ENCODE measurements around the gene HEATR3.
A peak's percentile ranks its signal among the peaks of the same experiment; 100 is the strongest.

Gene HEATR3, protein sequence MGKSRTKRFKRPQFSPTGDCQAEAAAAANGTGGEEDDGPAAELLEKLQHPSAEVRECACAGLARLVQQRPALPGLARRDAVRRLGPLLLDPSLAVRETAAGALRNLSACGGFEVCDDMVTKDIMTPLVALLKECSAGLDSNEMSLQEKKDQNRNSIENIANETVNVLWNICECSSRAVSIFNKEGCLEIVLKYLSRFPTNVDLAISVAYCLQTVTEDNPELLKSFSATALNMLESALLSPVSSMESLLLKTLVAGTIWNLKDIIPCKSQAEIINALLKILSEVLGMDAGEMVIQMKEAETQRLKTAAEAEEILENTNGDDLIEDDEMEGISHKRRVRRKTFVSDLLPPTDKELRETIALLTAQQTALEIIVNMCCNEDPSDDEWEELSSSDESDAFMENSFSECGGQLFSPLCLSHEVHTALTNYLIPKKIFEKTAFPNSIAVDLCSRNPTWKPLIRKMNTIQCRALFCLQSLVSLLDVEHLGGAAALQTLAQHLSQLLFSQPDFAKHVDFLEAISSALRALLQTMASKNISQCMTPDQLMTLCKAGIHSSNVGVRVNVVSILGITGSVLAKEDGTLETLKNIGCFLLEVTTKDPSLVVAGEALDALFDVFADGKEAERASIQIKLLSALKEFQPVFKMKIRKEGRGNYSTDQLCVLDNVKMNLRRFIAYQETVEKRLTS

GRCh38 chr16:50065624-50066481 lies at the start of gene HEATR3:
Gene HEATR3 (plus strand): TSS chr16:50065970. CDS start chr16:50066132, 162 bp downstream.
- DNase-seq = peak; percentile 83

DNA sequence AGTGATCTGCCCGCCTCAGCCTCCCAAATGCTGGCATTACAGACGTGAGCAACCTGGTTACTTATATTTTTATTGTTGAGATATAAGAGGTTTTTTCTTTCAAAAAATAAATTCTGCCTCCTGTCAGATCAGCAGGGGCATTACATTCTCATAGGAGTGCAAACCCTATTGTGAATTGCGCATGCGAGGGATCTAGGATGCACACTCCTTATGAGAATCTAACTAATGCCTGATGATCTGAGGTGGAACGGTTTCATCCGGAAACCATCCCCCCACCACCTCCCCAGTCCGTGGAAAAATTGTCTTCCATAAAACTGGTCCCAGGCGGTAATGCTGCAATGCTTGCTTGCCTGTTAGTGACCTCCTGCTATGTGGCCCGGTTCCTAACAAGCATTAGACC lies 48.2 kb upstream of the HEATR3 start:
- no peak for DNase-seq

- DNase-seq = no peak
These were observed 44.2 kb upstream of the HEATR3 start for GRCh38 chr16:50021544-50021943.

GRCh38 chr16:50023641-50024040 lies 42.1 kb upstream of the HEATR3 start:
- DNase-seq = no peak

GRCh38 chr16:50024207-50024606 lies 41.6 kb upstream of the HEATR3 start:
- no peak for DNase-seq

- DNase-seq = peak; percentile 96
These were observed 40.9 kb upstream of the HEATR3 start, which contains the start of gene CNEP1R1 for GRCh38 chr16:50024684-50025536. Gene CNEP1R1 (plus strand): TSS chr16:50025225. CDS start chr16:50025316, 91 bp downstream.

GRCh38 chr16:50025537-50025931 lies 40.2 kb upstream of the HEATR3 start:
- DNase-seq = no peak

- DNase-seq = no peak
These were observed 37.9 kb upstream of the HEATR3 start for GRCh38 chr16:50027829-50028228.

- DNase-seq = no peak
These were observed 30.2 kb upstream of the HEATR3 start for GRCh38 chr16:50035468-50035992.

DNA sequence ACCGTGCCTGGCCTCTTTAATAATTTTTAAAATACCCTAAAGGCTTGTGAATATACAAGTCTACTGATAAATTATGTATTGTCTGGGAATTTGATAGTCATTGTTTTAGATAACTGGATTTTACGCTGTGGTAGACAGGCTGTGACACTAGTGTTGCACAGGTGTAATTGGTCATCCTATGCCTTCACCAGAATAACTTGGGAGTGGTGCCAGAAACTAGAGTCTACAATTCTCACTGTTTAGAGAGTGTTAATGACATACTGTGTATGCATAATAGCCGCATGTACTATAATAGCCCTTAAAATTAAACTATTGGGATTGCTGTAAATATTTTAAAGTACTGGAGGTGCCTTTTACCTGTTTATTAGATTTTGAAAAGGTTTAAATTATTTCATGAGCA lies 29.3 kb upstream of the HEATR3 start:
- no peak for DNase-seq

GRCh38 chr16:50037662-50038220 lies 28.0 kb upstream of the HEATR3 start:
- no peak for DNase-seq

GRCh38 chr16:50038286-50038685 lies 27.5 kb upstream of the HEATR3 start:
- DNase-seq = no peak

- no peak for DNase-seq
These were observed 26.8 kb upstream of the HEATR3 start for GRCh38 chr16:50038756-50039529.

- no peak for DNase-seq
These were observed 25.8 kb upstream of the HEATR3 start for GRCh38 chr16:50040018-50040417.

DNA sequence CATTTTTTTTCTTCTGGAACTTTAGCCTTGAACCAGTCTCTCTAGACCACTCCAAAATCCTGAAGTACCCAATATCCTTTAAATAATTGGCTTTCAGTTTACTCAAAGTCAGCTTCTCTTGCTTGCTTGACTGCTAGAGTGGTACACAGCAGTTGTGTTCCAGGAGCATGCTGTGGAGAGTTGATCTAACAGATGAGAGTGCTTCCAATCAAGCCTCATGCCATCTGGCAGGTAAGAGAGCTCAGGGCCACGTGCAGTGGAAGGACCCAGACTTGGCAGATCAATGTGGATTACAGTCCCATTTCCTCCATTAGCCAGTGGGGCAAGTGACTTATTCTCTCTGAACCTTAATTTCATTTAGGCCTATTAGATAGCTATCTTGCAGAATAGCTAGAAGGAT lies 25.1 kb upstream of the HEATR3 start:
- DNase-seq = no peak

- no peak for DNase-seq
These were observed 22.4 kb upstream of the HEATR3 start for GRCh38 chr16:50043358-50043757.

DNA sequence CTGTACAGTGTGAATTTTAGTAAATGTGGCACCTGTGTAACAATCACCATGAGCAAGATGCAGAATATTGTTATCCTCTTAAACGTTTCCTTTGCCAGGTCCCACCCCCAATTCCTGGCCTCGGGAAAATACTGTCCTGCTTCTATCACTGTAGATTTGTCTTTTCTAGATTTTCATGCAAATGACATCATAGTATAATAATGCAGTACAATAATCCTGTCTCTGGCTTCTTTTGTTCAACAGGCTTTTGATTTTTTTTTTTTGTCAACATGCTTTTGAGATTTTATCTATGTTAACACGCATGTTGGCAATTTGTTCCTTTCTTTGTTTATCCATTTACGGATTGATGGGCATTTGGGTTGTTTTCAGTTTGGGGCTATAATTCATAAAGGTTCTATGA lies 20.4 kb upstream of the HEATR3 start:
- DNase-seq = no peak

DNA sequence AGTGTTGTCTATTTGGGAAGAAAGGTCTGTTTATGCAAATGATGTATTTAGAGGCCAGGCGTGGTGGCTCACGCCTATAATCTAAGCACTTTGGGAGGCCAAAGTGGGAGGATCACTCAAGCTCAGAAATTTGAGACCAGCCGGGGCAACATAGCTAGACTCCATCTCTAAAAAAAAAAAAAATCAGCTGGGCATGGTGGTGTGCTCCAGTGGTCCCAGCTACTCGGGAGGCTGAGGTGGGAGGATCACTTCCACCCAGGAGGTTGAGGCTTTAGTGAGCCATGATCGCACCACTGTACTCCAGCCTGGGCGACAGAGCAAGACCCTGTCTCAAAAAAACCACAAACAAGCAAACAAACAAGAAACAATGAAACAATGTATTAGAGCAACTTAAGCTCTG lies 18.9 kb upstream of the HEATR3 start:
- DNase-seq = no peak

GRCh38 chr16:50047864-50048263 lies 17.9 kb upstream of the HEATR3 start:
- no peak for DNase-seq

DNA sequence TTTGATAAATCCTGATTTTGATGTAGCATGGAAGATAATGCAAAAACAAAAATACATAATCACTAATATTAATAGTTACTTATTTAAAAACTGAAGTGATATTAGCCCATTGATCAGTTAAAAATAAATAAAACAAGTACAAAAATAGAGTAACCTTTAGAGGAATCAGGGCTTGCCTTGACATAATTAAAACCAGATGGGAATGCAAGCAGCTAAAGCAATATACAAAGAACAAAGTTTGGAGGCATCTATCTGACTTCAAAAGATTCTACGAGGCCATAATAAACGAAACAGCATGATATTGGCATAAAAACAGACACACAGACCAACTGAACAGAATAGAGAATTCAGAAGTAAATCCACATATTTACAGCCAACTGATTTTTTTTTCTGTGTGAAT lies 15.0 kb upstream of the HEATR3 start:
- DNase-seq = no peak

DNA sequence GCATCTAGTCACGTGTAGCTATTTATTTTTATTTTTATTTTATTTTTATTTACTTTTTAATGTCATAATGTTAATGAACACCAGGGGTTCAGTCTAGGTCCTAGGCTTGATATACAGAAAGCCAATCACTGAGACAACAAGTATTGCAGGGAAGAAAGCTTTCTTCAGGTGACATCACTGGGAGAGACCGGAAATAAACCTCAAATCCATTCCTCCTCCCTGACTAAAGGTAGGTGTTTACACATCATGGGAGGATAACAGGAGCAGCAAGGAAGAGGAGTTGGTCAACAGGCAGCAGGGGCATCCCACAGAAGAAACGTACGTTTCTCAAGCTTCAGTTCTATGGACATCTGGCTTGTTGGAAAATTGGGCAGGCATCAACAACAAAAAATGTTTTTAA lies 9.5 kb upstream of the HEATR3 start:
- no peak for DNase-seq

All from DMS 273 treated with DMSO at 0.1 percent for 48 hours (cell line).